SK-N-SH (cell line): ENCODE results near the gene GATA2. TPM values are rescaled to one million over a fixed set of nuclear protein-coding genes. Genes with fewer than 3 reads are reported as not detected.

Experiments used
- CTCF ChIA-PET: fragments of 300-600, 350-600 bp; formaldehyde crosslinking; extraction: SDS; loops from one replicate; lab custom pipeline; 2021; lab: Yijun Ruan, JAX
- POLR2A ChIA-PET: fragments of 350-600 bp; sonication (Branson Sonifier 250); formaldehyde crosslinking; extraction: SDS; loops from one replicate; lab custom pipeline; 2020; ENCODE audit warnings: antibody characterized with exemption, inconsistent platforms; lab: Yijun Ruan, JAX
- DNase-seq: peaks from one replicate; pipeline ENCODE4 v3.0.0; 2012
- H2AFZ ChIP-seq: fragments of 200-600 bp; sonication (generic); 2 replicates; pipeline ENCODE4 v1.8.1; 2016; ENCODE audit warnings: antibody characterized with exemption, mild to moderate bottlenecking, low read depth
- H3F3A ChIP-seq: fragments of 200-600 bp; sonication (generic); replicated peaks from 2 replicates; pipeline ENCODE3; 2016; ENCODE audit warnings: antibody characterized with exemption, mild to moderate bottlenecking; ENCODE audit not compliant: insufficient read depth
- H3K27ac ChIP-seq, 2 experiments: fragments of 200-500 bp in 1 of 2; fragments of 200-600 bp in 1 of 2; sonication (Bioruptor generic) in 1 of 2; sonication (generic), shearing (Covaris generic) in 1 of 2; 2 replicates each; pipeline versions ENCODE4 v1.5.1 to v1.6.1; 2014 to 2016; ENCODE audit warnings: low read depth in 2 of 2, inconsistent platforms in 1 of 2, low read length in 1 of 2, mild to moderate bottlenecking in 1 of 2, mixed read lengths in 1 of 2
- H3K27me3 ChIP-seq: fragments of 200-600 bp; sonication (generic), shearing (Covaris generic); 2 replicates; pipeline ENCODE4 v1.6.1; 2016; ENCODE audit warnings: mixed run types; ENCODE audit not compliant: insufficient read depth
- H3K36me3 ChIP-seq, 2 experiments: fragments of 200-500 bp in 1 of 2; fragments of 200-600 bp in 1 of 2; sonication (Bioruptor generic) in 1 of 2; sonication (generic) in 1 of 2; replicated peaks in 1 of 2; 2 replicates each; pipeline versions ENCODE3 to v1.5.1; 2014 to 2016; ENCODE audit warnings: low read length in 1 of 2, mild to moderate bottlenecking in 1 of 2; ENCODE audit not compliant: insufficient read depth in 2 of 2, control insufficient read depth in 1 of 2
- H3K4me1 ChIP-seq, 2 experiments: fragments of 200-500 bp in 1 of 2; fragments of 200-600 bp in 1 of 2; sonication (Bioruptor generic) in 1 of 2; sonication (generic), shearing (Covaris generic) in 1 of 2; 2 replicates each; pipeline versions ENCODE4 v1.5.1 to v1.6.1; 2014 to 2016; ENCODE audit warnings: low read depth in 1 of 2, low read length in 1 of 2, mixed run types in 1 of 2; ENCODE audit not compliant: insufficient read depth in 2 of 2, control insufficient read depth in 1 of 2
- H3K4me2 ChIP-seq: fragments of 200-600 bp; sonication (generic), shearing (Covaris generic); 2 replicates; pipeline ENCODE4 v1.6.1; 2017; ENCODE audit warnings: mixed run types
- H3K4me3 ChIP-seq, 2 experiments: fragments of 200-500 bp in 1 of 2; fragments of 200-600 bp in 1 of 2; sonication (Bioruptor generic) in 1 of 2; sonication (generic), shearing (Covaris generic) in 1 of 2; 2 replicates each; pipeline versions ENCODE4 v1.5.1 to v1.8.1; 2014 to 2016; ENCODE audit warnings: low read depth in 2 of 2, inconsistent platforms in 1 of 2, low read length in 1 of 2, mild to moderate bottlenecking in 1 of 2, mixed read lengths in 1 of 2, moderate library complexity in 1 of 2
- H3K79me2 ChIP-seq: fragments of 200-600 bp; sonication (generic); 2 replicates; pipeline ENCODE4 v1.8.1; 2017; ENCODE audit warnings: mild to moderate bottlenecking; ENCODE audit not compliant: insufficient read depth
- H3K9ac ChIP-seq: fragments of 200-600 bp; sonication (generic); 2 replicates; pipeline ENCODE4 v1.6.1; 2017; ENCODE audit warnings: mixed run types
- H3K9me2 ChIP-seq: fragments of 200-600 bp; sonication (generic); 2 replicates; pipeline ENCODE4 v1.6.1; 2017; ENCODE audit warnings: mixed run types
- H3K9me3 ChIP-seq: fragments of 200-600 bp; sonication (generic); 2 replicates; pipeline ENCODE4 v1.6.1; 2017; ENCODE audit warnings: mixed run types, mild to moderate bottlenecking, moderate library complexity
- H4K20me1 ChIP-seq: fragments of 200-600 bp; sonication (generic); 2 replicates; pipeline ENCODE4 v1.6.1; 2017; ENCODE audit warnings: mild to moderate bottlenecking, mixed run types; ENCODE audit not compliant: insufficient read depth
- CHD2 ChIP-seq: fragments of 150-350 bp; IDR thresholded peaks from 2 replicates; pipeline ENCODE4 v1.6.1; 2018; ENCODE audit warnings: low read length; ENCODE audit not compliant: partially characterized antibody
- EZH2phosphoT487 ChIP-seq: fragments of 200-600 bp; sonication (generic); IDR thresholded peaks from 2 replicates; pipeline ENCODE4 v1.6.1; 2017; ENCODE audit warnings: low read depth, mixed run types, mild to moderate bottlenecking, antibody characterized with exemption, moderate library complexity, borderline replicate concordance
- NRF1 ChIP-seq: IDR thresholded peaks from 2 replicates; pipeline ENCODE4 v1.6.1; 2012; ENCODE audit warnings: low read depth, mild to moderate bottlenecking, low read length
- SIN3A ChIP-seq: IDR thresholded peaks from 2 replicates; pipeline ENCODE4 v1.6.1; 2012; ENCODE audit warnings: low read depth, mild to moderate bottlenecking, low read length, moderate library complexity, borderline replicate concordance
- TEAD4 ChIP-seq: IDR thresholded peaks from 2 replicates; pipeline ENCODE4 v1.4.0; 2012; ENCODE audit warnings: mild to moderate bottlenecking, borderline replicate concordance; ENCODE audit not compliant: insufficient read depth
- WGBS: methylation state at CpG from one replicate; pipeline ENCODE4 v1.1.6; 2017; ENCODE audit warnings: low lambda C conversion rate; 5-methylcytosine and 5-hydroxymethylcytosine counted together
- polyA plus RNA-seq, 3 experiments: library from polyadenylated mRNA; depleted of rRNA; stranded (reverse); fragments of >200 nt; gene quantifications; 2 replicates each; pipeline ENCODE4 v1.2.3, GENCODE V29; 2012
- TF ChIP-seq, protein P1 (sequence below): IDR thresholded peaks from 2 replicates; pipeline ENCODE4 v1.6.1; 2012; ENCODE audit warnings: mild to moderate bottlenecking, low read depth, low read length, moderate library complexity
- TF ChIP-seq, protein P2 (sequence below): IDR thresholded peaks from 2 replicates; pipeline ENCODE4; 2012

Gene GATA2
- polyA plus RNA-seq, 1 of the 3 experiments (the other 2 are of a cell fraction) = 5.5 TPM

DNA sequence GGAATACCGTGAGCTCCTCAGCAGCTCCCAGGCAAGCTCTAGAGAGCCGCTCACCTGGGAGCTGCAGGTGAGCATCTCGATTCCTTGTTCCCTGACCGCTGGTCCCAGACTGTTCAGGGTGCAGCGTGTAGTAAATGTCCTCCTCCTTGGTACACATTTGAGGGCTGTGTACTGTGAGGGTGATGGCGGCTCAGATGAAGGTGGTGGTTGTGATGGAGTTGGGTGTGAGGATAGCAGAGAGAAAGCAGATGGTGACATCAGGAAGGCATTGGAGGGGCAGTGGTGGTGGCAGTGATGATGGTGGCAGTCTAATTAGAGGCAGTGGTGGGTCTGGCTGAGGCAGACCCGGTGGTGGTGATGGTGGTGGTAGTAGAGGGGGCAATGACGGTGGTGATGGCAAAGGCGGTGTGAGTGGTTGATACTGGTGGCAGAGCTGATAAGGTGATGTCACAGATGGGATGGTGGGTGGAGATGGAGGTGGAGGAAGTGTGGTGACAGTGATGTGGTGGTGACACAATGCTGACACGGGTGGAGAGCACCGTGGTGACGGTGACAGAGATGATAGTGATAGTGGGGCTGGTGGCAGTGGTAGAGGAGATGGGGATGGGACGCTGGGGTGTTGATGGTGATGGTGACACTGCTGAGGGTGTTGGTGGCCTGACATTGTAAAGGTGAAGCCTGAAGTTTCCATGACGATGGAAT is 26.0 kb downstream of the GATA2 start, which contains the start of gene DNAJB8:
TSS of gene DNAJB8 (minus strand) at position 51 of the 702 bp plus-strand sequence. CDS start 3,645 bp downstream, outside the sequence.
- Histone ChIP-seq H2AFZ (no peak within 1 kb of the TSS), H3K27me3 (peaks cover 5% of the 10 kb centered on the region; the same call in 1 of the 2 replicates), H3K9me3 (no peaks in the 10 kb centered on the region), H4K20me1 (no peaks in the 10 kb centered on the region), H3K4me2 (no peak within 1 kb of the TSS), H3K4me3 (no peak within 1 kb of the TSS), H3K79me2 (no peaks in the 10 kb centered on the region), H3K9ac (no peak within 1 kb of the TSS), H3K9me2 (no peaks in the 10 kb centered on the region), H3K36me3 (no peaks in the 10 kb centered on the region), H3K27ac (peak within 1 kb of the TSS in 1 of 2 experiments; percentile 97; a peak in 2 of 4 replicates), H3K4me1 (peaks cover 0 to 70% of the 10 kb centered on the region in 2 experiments; a peak in 1 of 4 replicates), H3F3A (no peaks in the 10 kb centered on the region)
- ChIA-PET CTCF (interaction anchor here (0.9 to 2.3 kb wide), 3 partner anchors 8 to 41 kb away, joined by 4 to 9 read pairs (median 4); no protein-coding TSS in a partner anchor), POLR2A (interaction anchor here (1.1 to 2.4 kb wide), 5 partner anchors 10 to 73 kb away, joined by 3 to 68 read pairs (median 9); no protein-coding TSS in a partner anchor)
- WGBS = 73% methylated on average over 12 of the region's 14 CpGs
- no peak for DNase-seq
- TF ChIP-seq SIN3A = no peak
- TF ChIP-seq NRF1 = no peak
- TF ChIP-seq, protein P1, sequence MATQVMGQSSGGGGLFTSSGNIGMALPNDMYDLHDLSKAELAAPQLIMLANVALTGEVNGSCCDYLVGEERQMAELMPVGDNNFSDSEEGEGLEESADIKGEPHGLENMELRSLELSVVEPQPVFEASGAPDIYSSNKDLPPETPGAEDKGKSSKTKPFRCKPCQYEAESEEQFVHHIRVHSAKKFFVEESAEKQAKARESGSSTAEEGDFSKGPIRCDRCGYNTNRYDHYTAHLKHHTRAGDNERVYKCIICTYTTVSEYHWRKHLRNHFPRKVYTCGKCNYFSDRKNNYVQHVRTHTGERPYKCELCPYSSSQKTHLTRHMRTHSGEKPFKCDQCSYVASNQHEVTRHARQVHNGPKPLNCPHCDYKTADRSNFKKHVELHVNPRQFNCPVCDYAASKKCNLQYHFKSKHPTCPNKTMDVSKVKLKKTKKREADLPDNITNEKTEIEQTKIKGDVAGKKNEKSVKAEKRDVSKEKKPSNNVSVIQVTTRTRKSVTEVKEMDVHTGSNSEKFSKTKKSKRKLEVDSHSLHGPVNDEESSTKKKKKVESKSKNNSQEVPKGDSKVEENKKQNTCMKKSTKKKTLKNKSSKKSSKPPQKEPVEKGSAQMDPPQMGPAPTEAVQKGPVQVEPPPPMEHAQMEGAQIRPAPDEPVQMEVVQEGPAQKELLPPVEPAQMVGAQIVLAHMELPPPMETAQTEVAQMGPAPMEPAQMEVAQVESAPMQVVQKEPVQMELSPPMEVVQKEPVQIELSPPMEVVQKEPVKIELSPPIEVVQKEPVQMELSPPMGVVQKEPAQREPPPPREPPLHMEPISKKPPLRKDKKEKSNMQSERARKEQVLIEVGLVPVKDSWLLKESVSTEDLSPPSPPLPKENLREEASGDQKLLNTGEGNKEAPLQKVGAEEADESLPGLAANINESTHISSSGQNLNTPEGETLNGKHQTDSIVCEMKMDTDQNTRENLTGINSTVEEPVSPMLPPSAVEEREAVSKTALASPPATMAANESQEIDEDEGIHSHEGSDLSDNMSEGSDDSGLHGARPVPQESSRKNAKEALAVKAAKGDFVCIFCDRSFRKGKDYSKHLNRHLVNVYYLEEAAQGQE = no peak
- TF ChIP-seq, protein P2, sequence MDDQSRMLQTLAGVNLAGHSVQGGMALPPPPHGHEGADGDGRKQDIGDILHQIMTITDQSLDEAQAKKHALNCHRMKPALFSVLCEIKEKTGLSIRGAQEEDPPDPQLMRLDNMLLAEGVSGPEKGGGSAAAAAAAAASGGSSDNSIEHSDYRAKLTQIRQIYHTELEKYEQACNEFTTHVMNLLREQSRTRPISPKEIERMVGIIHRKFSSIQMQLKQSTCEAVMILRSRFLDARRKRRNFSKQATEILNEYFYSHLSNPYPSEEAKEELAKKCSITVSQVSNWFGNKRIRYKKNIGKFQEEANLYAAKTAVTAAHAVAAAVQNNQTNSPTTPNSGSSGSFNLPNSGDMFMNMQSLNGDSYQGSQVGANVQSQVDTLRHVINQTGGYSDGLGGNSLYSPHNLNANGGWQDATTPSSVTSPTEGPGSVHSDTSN = no peak
- no peak for TF ChIP-seq EZH2phosphoT487

DNA sequence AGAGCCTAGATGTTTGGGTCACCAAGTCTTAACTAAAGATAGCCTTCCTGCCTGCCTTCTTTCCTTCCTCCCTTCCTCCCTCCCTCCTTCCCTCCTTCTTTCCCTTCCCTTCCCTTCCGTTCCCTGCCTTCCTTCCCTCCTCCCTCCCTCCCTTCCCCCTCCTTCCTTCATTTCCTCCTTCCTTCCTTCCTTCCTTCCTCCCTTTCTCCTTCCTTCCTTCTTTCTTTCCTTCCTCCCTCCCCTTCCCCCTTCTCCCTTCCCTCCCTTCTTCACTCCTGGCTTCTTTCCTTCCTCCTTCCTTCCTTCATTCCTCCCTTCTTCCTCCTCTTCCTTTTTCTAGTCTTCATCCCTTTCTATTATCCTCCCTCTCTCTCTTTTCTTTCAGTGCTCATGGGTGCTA is 28.3 kb downstream of the GATA2 start:
- peaks cover 5% of the 10 kb centered on the region; the same call in 1 of the 2 replicates for H3K27me3 ChIP-seq
- TF ChIP-seq EZH2phosphoT487 = no peak
- TF ChIP-seq CHD2 = no peak
- TF ChIP-seq TEAD4 = no peak
- H3K9ac ChIP-seq = no peak overlapping the region
- H3K79me2 ChIP-seq = no peaks in the 10 kb centered on the region
- POLR2A ChIA-PET = interaction anchor here (1.0 to 3.8 kb wide), 2 partner anchors 31 to 54 kb away, joined by 3 to 16 read pairs; no protein-coding TSS in a partner anchor
- no peaks in the 10 kb centered on the region for H4K20me1 ChIP-seq
- no peak for DNase-seq
- no peak overlapping the region for H3K4me2 ChIP-seq
- H3K4me1 ChIP-seq = peaks cover 0 to 58% of the 10 kb centered on the region in 2 experiments; a peak in 1 of 4 replicates
- H3K27ac ChIP-seq = no peak overlapping the region
- CTCF ChIA-PET = interaction anchor here (0.9 to 4.9 kb wide), 5 partner anchors 18 to 55 kb away, joined by 3 to 29 read pairs (median 4); no protein-coding TSS in a partner anchor
- no peak overlapping the region for H2AFZ ChIP-seq
- H3F3A ChIP-seq = no peaks in the 10 kb centered on the region
- H3K9me2 ChIP-seq = no peaks in the 10 kb centered on the region
- WGBS = 69% methylated on average over 1 of the region's 1 CpG
- H3K4me3 ChIP-seq = no peak overlapping the region
- no peaks in the 10 kb centered on the region for H3K9me3 ChIP-seq
- H3K36me3 ChIP-seq = no peaks in the 10 kb centered on the region
